SK-N-SH treated with all-trans-retinoic acid at 6 μM for 48 hours (cell line): Measurements from ENCODE around the gene AGAP3.

Experiments used
- ATAC-seq: fragments of 200-7000 bp; cut with Tn5 transposase; 3 replicates; pipeline ENCODE4 v1.9.1; 2020; ENCODE audit warnings: mild to moderate bottlenecking, moderate library complexity
- ARNTL ChIP-seq: fragments of 450-650 bp; formaldehyde crosslinking; IDR thresholded peaks from 2 replicates; pipeline ENCODE4 v1.5.0; 2020; ENCODE audit warnings: low read depth, mild to moderate bottlenecking, moderate library complexity, borderline replicate concordance
- BACH2 ChIP-seq: fragments of 250-450 bp; sonication (Bioruptor Pico); IDR thresholded peaks from 2 replicates; pipeline ENCODE4 v1.9.0; 2021; ENCODE audit warnings: mild to moderate bottlenecking, borderline replicate concordance
- CSDC2 ChIP-seq: fragments of 250-450 bp; sonication (Bioruptor Pico); IDR thresholded peaks from 2 replicates; pipeline ENCODE4 v1.5.0; 2020; ENCODE audit warnings: mild to moderate bottlenecking, moderate library complexity
- ESRRG ChIP-seq: fragments of 250-450 bp; sonication (Bioruptor Pico); IDR thresholded peaks from 2 replicates; pipeline ENCODE4 v1.6.1; 2021; ENCODE audit warnings: mild to moderate bottlenecking
- GLIS3 ChIP-seq: fragments of 250-450 bp; sonication (Bioruptor Pico); IDR thresholded peaks from 2 replicates; pipeline ENCODE4 v1.5.0; 2020; ENCODE audit warnings: mild to moderate bottlenecking, moderate library complexity
- ISL1 ChIP-seq: fragments of 250-450 bp; sonication (Bioruptor Pico); IDR thresholded peaks from 2 replicates; pipeline ENCODE4 v2.1.2; 2022; ENCODE audit warnings: mild to moderate bottlenecking, moderate library complexity
- OSR1 ChIP-seq: fragments of 250-450 bp; sonication (Bioruptor Pico); IDR thresholded peaks from 2 replicates; pipeline ENCODE4 v1.8.0; 2022; ENCODE audit warnings: moderate library complexity, mild to moderate bottlenecking, inconsistent platforms
- PPARA ChIP-seq: fragments of 250-450 bp; sonication (Bioruptor Pico); IDR thresholded peaks from 2 replicates; pipeline ENCODE4 v1.5.0; 2020; ENCODE audit warnings: mild to moderate bottlenecking, borderline replicate concordance
- RARB ChIP-seq: fragments of 250-450 bp; sonication (Bioruptor Pico); IDR thresholded peaks from 2 replicates; pipeline ENCODE4 v1.8.0; 2021; ENCODE audit warnings: mild to moderate bottlenecking, moderate library complexity
- SNAI2 ChIP-seq: fragments of 250-450 bp; sonication (Bioruptor Pico); IDR thresholded peaks from 2 replicates; pipeline ENCODE4 v1.5.0; 2020; ENCODE audit warnings: mild to moderate bottlenecking, moderate library complexity
- TCF4 ChIP-seq: fragments of 250-450 bp; sonication (Bioruptor Pico); IDR thresholded peaks from 2 replicates; pipeline ENCODE4 v1.8.0; 2021; ENCODE audit warnings: mild to moderate bottlenecking, moderate library complexity, borderline replicate concordance
- TOX ChIP-seq: fragments of 250-450 bp; sonication (Bioruptor Pico); IDR thresholded peaks from 2 replicates; pipeline ENCODE4 v1.8.0; 2021; ENCODE audit warnings: mild to moderate bottlenecking, moderate library complexity, borderline replicate concordance
- TSHZ2 ChIP-seq: fragments of 250-450 bp; sonication (Bioruptor Pico); IDR thresholded peaks from 2 replicates; pipeline ENCODE4 v1.5.0; 2020; ENCODE audit warnings: mild to moderate bottlenecking, moderate library complexity
- ZC3H10 ChIP-seq: fragments of 250-450 bp; sonication (Bioruptor Pico); IDR thresholded peaks from 2 replicates; pipeline ENCODE4 v1.5.1; 2021; ENCODE audit warnings: mild to moderate bottlenecking, moderate library complexity
- ZFP3 ChIP-seq: fragments of 250-450 bp; sonication (Bioruptor Pico); IDR thresholded peaks from 2 replicates; pipeline ENCODE4 v1.5.0; 2020; ENCODE audit warnings: mild to moderate bottlenecking, moderate library complexity
- ZFP30 ChIP-seq: fragments of 450-650 bp; formaldehyde crosslinking; IDR thresholded peaks from 2 replicates; pipeline ENCODE4 v1.5.0; 2022; ENCODE audit warnings: mild to moderate bottlenecking, moderate library complexity
- ZNF565 ChIP-seq: fragments of 450-650 bp; formaldehyde crosslinking; conservative IDR thresholded peaks from 2 replicates; pipeline ENCODE4 v1.5.0; 2020; ENCODE audit warnings: low read depth, mild to moderate bottlenecking, moderate library complexity
- ZNF70 ChIP-seq: fragments of 450-650 bp; formaldehyde crosslinking; IDR thresholded peaks from 2 replicates; pipeline ENCODE4 v1.5.0; 2020; ENCODE audit warnings: mild to moderate bottlenecking, moderate library complexity
- ZNF8 ChIP-seq: fragments of 450-650 bp; formaldehyde crosslinking; IDR thresholded peaks from 2 replicates; pipeline ENCODE4 v1.5.0; 2020; ENCODE audit warnings: mild to moderate bottlenecking, moderate library complexity
- TF ChIP-seq, protein P1 (sequence below): fragments of 250-450 bp; sonication (Bioruptor Pico); IDR thresholded peaks from 2 replicates; pipeline ENCODE4 v1.5.1; 2021; ENCODE audit warnings: mild to moderate bottlenecking, moderate library complexity
- TF ChIP-seq, protein P2 (sequence below): fragments of 250-450 bp; sonication (Bioruptor Pico); IDR thresholded peaks from 2 replicates; pipeline ENCODE4 v1.5.1; 2020; ENCODE audit warnings: low read depth, mild to moderate bottlenecking, moderate library complexity

The AGAP3 gene

DNA sequence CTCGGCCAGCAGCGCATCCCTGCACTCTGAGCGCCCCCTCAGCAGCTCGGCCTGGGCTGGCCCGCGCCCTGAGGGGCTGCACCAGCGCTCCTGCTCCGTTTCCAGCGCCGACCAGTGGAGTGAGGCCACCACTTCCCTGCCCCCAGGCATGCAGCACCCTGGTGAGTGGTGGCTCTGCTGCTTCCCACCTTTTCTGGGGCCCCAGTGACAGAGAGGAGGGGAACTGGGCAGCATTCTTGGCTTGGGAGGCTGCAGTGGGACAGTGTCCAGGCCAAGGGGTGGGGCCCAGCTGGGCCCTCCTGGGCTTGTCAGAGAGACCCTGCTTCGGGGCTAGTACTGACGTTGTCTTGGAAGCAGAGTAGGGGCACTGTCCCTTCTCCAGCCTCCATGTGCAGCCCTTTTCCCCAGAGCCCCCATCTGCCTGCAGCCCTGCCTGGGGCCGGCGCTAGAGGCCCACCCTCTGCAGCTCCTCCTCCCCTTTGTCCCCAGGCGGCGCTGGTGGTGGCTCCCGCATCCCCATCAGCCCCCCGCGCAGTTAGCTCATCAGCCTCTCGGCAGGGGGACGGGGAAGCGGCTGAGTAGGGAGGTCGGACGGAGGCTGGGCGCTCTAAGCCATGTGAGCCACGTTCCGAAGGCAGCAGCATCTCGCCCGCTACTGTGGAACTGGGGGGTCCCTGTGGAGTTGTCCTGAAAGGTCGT is 52.0 kb downstream of the AGAP3 start:
- no peak for ATAC-seq

DNA sequence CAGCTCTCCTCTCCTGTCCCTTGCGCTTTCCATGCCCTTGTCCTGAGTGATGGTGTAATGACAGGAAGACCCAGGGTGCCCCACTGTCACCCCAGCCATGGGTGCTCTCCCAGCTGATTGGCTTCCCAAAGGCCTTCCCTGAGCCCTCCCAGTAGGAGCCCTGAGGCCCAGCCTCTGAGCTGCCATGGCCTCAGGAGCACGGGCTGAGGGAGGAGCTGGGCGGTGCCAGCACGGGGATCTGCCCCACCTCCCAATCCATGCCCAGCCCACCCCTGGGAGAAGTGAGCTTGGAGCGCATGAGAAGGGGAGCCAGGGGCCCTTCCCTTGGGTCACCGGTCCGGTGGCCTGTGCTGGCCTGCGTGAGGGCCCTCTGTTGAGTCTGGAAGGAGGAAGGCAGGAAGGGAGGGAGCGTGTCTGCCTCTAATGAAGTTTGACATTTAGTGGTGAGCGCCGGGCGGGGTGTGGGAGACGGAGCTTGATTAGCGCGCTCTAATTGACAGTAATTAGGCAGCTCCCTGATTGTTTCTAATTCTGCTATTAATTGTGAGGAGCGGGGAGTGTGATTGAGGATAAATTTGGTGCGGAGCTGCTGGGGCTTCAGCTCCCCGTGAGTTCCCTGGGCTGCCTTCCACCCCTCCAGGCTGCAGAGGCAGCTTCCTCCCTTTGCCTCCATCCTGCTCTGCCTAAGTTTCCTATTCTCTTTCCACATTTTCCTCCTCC is 53.0 kb downstream of the AGAP3 start:
- peak; percentile 14; the same call in 1 of the 3 replicates for ATAC-seq
- TF ChIP-seq, protein P1, sequence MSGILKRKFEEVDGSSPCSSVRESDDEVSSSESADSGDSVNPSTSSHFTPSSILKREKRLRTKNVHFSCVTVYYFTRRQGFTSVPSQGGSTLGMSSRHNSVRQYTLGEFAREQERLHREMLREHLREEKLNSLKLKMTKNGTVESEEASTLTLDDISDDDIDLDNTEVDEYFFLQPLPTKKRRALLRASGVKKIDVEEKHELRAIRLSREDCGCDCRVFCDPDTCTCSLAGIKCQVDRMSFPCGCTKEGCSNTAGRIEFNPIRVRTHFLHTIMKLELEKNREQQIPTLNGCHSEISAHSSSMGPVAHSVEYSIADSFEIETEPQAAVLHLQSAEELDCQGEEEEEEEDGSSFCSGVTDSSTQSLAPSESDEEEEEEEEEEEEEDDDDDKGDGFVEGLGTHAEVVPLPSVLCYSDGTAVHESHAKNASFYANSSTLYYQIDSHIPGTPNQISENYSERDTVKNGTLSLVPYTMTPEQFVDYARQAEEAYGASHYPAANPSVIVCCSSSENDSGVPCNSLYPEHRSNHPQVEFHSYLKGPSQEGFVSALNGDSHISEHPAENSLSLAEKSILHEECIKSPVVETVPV (CRISPR knock-in tag) = no peak
- TF ChIP-seq ESRRG (CRISPR knock-in tag) (no peak), ZNF8 (CRISPR knock-in tag) (no peak), CSDC2 (no peak), TCF4 (CRISPR knock-in tag) (no peak), ZC3H10 (CRISPR knock-in tag) (no peak), GLIS3 (CRISPR knock-in tag) (no peak)

More for the DNA sequence above, 52.0 kb downstream of the AGAP3 start:
- TF ChIP-seq ZFP3 (CRISPR knock-in tag) = no peak
- TF ChIP-seq BACH2 = no peak
- no peak for TF ChIP-seq ZNF70 (CRISPR knock-in tag)
- TF ChIP-seq, protein P2, sequence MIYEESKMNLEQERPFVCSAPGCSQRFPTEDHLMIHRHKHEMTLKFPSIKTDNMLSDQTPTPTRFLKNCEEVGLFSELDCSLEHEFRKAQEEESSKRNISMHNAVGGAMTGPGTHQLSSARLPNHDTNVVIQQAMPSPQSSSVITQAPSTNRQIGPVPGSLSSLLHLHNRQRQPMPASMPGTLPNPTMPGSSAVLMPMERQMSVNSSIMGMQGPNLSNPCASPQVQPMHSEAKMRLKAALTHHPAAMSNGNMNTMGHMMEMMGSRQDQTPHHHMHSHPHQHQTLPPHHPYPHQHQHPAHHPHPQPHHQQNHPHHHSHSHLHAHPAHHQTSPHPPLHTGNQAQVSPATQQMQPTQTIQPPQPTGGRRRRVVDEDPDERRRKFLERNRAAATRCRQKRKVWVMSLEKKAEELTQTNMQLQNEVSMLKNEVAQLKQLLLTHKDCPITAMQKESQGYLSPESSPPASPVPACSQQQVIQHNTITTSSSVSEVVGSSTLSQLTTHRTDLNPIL (CRISPR knock-in tag) = no peak
- TF ChIP-seq SNAI2 (CRISPR knock-in tag) = no peak
- TF ChIP-seq GLIS3 (CRISPR knock-in tag) = no peak
- TF ChIP-seq PPARA (CRISPR knock-in tag) = no peak

DNA sequence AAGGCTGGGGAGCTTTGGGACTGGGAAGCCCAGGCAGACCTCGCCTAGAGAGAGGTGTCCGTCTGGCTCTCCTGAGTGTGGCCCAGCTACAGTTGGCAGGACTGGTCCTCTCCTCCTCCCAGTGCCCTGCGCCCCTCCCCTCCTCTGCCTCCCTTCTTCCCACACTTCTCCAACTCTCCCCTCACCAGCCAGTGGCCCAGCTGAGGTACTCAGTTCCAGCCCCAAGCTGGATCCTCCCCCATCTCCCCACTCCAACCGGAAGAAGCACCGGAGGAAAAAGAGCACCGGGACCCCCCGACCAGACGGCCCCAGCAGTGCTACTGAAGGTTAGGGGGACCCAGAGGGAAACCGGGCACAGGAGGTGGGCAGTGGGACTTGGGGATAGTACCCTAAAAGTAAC is 53.5 kb downstream of the AGAP3 start:
- no peak for ATAC-seq
- TF ChIP-seq ARNTL (no peak), TSHZ2 (no peak), GLIS3 (CRISPR knock-in tag) (no peak), ZNF565 (CRISPR knock-in tag) (no peak), ESRRG (CRISPR knock-in tag) (no peak)
- TF ChIP-seq, protein P2 (CRISPR knock-in tag) = no peak

- ATAC-seq = no peak
- no peak for TF ChIP-seq RARB
- TF ChIP-seq ZFP30 (CRISPR knock-in tag) = no peak
- TF ChIP-seq TCF4 (CRISPR knock-in tag) = no peak
- no peak for TF ChIP-seq SNAI2 (CRISPR knock-in tag)
- TF ChIP-seq GLIS3 (CRISPR knock-in tag) = no peak
- no peak for TF ChIP-seq ZFP3 (CRISPR knock-in tag)
- no peak for TF ChIP-seq OSR1 (CRISPR knock-in tag)
- TF ChIP-seq ESRRG (CRISPR knock-in tag) = no peak
- TF ChIP-seq ZNF565 (CRISPR knock-in tag) = no peak
- no peak for TF ChIP-seq ZC3H10 (CRISPR knock-in tag)
- TF ChIP-seq ARNTL = no peak
- TF ChIP-seq PPARA (CRISPR knock-in tag) = no peak
- no peak for TF ChIP-seq TOX (CRISPR knock-in tag)
- no peak for TF ChIP-seq ISL1
- TF ChIP-seq, protein P1 (CRISPR knock-in tag) = no peak
- TF ChIP-seq TSHZ2 = no peak
These were observed 54.6 kb downstream of the AGAP3 start for GRCh38 chr7:151140826-151141225.
